GM19372 (cell line): ENCODE results near the gene DDX10.
A peak's percentile ranks its signal among the peaks of the same experiment; 100 is the strongest.
"Not testable (repeated sequence)": the region's sequence is repeated elsewhere in the genome, so short reads cannot be mapped to it uniquely, and the experiment has no call there.

Source experiments
- ATAC-seq: cut with Tn5 transposase; IDR thresholded peaks from one replicate; pipeline ENCODE4 v1.9.1; 2021; ENCODE audit warnings: mild to moderate bottlenecking, low read depth, moderate library complexity; ENCODE audit not compliant: unreplicated experiment

Gene DDX10

DNA sequence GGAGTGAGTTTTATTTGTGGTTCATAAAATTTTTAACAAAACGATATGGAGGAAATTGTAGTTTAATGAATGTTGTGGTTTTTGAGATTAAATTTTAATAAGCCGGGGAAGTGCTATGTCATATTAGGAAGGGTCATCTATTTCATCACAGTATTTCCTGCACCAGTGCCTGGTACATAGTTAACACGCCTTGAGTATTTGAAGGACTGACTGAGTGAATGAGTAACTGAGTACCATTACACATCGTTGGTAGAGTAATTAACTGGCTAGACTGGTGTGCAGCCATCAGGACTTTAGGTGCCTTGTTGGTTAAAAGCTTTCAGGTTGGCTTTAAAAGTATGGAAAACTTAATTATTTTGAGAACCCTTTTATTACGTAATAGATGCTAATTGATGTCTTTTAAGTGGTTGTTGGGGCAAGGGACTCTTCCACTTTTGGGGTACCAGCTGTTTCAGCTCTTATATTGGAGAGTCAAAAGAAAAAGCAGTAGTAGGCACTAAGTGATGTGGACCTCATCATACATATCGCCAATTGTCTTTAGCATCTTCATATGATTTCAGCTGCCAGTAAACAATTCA lies 101.8 kb downstream of the DDX10 start:
- no peak for ATAC-seq

GRCh38 chr11:108768370-108768769 lies 103.5 kb downstream of the DDX10 start:
- ATAC-seq: no peak

DNA sequence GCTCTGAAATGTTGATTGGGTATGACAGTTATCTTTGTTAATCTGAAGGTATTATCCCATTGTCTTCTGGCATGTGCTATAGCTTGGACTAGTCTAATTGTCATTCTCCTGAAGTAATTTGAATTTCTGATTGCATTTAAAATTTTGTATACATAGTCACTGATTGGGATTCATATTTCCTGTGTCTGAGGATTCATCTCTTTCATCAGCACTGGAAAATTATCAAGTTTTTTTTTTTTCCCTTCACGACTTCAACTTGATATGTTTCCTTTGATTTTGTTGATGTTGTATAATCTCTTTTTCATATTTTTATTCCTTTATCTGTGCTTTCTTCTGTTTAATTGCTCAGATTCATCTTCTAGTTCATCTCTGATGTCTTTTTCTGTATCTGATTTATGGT lies 104.1 kb downstream of the DDX10 start:
- no peak for ATAC-seq

- no peak for ATAC-seq
Measured at GRCh38 chr11:108774037-108774730, 109.3 kb downstream of the DDX10 start.

GRCh38 chr11:108775324-108775723 lies 110.5 kb downstream of the DDX10 start:
- no peak for ATAC-seq

DNA sequence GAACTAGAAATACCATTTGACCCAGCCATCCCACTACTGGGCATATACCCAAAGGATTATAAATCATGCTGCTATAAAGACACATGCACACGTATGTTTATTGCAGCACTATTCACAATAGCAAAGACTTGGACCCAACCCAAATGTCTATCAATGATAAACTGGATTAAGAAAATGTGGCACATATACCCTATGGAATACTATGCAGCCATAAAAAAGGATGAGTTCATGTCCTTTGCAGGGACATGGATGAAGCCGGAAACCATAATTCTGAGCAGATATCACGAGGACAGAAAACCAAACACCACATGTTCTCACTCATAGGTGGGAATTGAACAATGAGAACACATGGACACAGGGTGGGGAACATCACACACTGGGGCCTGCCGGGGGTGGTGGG lies 114.3 kb downstream of the DDX10 start:
- ATAC-seq: not testable (repeated sequence)

- ATAC-seq: no peak
Measured at GRCh38 chr11:108780119-108780518, 115.2 kb downstream of the DDX10 start.

DNA sequence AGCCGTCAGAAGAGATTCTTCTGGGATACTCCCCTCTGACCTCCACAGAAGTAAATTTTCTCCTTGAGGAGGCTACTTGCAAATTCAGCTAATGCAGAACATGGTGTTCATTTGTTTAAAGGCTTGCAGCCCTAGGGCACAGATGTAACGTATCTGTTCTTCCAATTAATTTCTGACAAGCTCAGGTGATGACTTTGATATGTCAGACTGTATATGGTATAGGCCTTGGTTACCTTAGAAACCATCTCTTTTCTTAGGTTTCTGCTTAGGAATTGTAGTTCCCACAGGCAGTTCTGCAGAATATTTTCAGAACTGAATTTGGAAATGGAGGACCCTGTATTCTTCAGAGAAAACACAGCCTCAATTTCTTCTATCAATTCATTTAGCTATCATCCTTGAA lies 117.1 kb downstream of the DDX10 start:
- no peak for ATAC-seq

DNA sequence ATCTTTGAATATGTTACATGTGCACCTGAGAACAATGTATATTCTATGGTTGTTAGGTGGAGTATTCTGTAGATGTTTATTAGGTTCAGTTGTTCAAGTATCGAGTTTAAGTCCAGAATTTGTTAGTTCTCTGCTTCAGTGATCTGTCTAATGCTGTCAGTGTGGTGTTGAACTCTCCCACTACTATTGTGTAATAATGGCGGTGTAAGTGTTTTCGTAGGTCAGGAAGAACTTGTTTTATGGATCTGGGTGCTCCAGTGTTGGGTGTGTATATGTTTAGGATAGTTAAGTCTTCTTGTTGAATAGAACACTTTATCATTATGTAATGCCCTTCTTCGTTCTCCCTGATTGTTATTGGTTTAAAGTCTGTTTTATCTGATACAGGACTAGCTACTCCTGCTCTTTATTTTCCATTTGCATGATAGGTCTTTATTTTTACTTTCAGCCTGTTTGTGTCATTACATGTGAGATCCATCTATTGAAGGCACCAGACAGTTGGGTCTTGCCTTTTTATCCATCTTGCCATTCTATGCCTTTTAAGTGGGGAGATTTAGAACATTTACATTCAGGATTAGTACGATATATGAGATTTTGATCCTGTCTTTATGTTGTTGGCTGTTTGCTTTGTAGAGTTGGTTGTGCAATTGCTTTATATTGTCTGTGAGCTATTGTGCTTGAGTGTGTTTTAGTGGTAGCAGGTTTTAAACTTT lies 121.6 kb downstream of the DDX10 start:
- ATAC-seq: no peak

DNA sequence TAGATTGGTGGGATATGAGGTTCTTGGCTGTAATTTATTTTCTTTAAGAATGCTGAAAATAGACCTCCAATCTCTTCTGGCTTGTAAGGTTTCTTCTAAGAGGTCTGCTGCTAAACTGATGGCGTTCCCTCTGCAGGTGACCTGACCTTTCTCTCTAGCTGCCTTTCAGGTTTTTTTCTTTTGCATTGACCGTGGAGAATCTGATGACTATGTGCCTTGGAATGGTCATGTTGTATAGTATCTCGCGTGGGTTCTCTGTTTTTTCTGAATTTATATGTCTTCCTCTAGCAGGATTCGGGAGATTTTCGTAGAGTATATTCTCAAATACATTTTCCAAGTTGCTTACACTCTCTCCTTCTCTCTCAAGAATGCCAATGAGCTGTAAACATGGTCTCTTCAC lies 122.2 kb downstream of the DDX10 start:
- ATAC-seq: no peak

GRCh38 chr11:108788565-108789199 lies 123.8 kb downstream of the DDX10 start:
- ATAC-seq: peak; percentile 66

- no peak for ATAC-seq
Measured at GRCh38 chr11:108790501-108791299, 125.8 kb downstream of the DDX10 start.

DNA sequence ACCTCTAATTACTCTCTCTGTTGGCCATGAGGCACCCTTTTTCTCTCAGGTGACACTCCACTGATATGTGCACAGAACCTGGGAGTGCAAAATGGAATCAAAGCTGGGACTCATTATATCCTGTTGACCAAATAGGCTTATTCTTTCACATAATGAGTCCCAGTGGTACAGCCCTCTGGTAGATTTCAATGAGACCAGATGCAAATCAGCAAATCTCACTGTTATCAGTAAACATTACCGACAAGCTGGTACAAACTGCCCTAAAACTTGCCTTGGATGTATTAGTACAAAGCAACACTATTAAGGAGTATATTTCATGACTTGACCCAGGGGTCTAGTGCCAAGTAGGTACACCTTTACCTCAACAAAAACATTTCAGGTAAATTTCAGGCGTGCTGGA lies 128.3 kb downstream of the DDX10 start:
- no peak for ATAC-seq

DNA sequence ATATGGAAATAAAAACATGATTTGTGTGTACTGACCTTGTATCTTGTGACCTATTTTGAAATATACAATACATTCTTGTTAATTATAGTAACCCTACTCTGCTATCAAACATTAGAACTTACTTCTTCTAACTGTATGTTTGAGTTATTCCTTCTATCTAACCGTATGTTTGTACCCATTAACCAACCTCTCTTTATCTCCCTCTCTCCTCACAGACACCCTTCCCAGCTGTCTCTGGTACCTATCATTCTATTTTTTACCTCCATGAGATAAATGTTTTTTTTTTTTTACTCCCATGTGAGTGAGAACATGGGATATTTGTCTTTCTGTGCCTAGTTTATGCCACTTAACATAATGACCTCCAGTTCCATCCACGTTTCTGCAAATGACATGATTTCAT lies 128.7 kb downstream of the DDX10 start:
- no peak for ATAC-seq

GRCh38 chr11:108796551-108796950 lies 131.7 kb downstream of the DDX10 start:
- ATAC-seq: no peak

DNA sequence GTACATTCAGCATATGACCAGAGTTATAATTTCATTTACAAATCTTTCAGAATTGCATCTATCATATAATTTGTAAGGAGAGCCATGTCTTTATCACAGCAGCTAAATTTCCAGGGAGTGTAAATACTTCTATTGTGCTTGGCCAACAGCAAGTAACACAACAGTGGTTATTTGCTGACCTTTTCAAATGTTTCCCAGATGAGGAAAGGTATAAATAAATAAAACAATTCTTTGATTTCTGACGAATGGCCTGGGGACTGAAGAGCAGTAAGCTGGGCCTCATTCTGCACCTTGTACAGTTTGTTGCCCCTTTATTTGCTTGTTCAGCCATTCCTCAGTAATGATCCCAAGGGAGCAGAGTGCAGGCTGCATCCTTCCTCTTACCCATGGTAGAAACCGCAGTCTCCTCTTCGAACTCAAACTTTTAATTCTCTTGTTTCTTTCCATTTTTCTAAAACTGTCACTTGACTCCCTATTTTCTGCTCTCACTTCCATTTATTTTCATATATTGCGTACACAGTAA lies 132.8 kb downstream of the DDX10 start:
- no peak for ATAC-seq

DNA sequence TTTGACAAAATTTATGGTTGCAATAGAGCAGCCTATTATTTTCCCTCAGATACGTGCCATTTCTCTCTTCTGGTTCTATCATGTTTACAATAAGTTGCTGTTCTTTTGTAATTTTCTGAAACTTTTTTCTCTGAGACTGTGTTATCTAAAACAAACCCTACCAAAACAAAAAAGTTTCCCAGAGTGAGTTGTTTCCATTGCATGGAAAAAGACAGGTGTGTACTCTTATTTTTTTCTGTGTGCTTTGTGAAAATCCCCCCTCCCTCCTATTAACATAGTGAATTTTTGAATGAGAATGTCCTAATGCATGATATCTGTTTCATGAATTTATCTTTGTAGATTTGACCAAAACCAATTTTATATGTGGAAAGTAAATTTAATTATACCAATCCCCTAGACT lies 137.6 kb downstream of the DDX10 start:
- no peak for ATAC-seq

GRCh38 chr11:108803776-108804175 lies 138.9 kb downstream of the DDX10 start:
- ATAC-seq: no peak

DNA sequence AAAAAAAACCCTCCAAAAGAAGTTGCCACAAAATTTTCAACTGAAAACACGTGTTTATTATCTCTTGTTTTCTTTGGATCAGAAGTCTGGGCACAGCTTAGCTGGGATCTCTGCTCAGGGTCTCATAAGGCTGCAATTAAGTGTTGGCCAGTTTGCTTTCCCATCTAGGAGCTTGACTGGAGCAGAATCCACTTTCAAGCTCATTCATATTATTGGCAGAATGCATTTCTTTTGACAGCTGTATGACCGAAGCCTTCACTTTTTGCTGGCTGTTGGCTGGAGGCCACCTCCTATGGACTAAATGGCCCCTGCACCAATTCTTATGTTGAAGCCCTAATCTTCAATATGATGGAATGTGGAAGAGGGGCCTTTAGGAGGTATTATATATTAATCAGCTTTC lies 139.6 kb downstream of the DDX10 start:
- no peak for ATAC-seq

DNA sequence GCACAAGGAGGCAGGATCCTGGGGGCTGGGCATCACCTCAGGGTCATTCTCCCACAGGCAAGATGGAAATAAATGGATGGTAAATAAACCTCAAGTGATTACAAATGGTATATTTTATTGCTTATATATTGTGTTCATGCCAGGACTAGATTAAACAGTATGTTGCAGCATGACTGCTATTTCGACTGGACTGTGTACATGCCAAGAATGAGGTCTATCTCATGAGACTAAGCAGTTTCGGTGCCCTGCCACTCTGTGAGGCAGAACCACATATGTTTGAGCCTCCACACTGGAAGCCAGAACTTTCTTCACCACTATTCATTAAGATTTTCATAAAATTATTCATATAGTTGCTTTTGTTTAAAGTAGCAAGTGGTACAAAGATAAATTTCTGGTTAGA lies 140.2 kb downstream of the DDX10 start:
- ATAC-seq: no peak
